Activated CD8-positive, alpha-beta memory T cell treated with anti-CD3 and anti-CD28 coated beads, Interleukin-2, amount 10 ng/mL, durations not matched to agents 7 days and 5 days (primary cell): Measurements from ENCODE around the gene POTEM. TPM values are rescaled to one million over a fixed set of nuclear protein-coding genes. Genes with fewer than 3 reads are reported as not detected.
"Not testable (repeated sequence)": the region's sequence is repeated elsewhere in the genome, so short reads cannot be mapped to it uniquely, and the experiment has no call there.

Source experiments
- ATAC-seq: fragments of 150-1000 bp; cut with Tn5 transposase; one replicate; pipeline ENCODE4 v1.10.0; 2021; ENCODE audit warnings: moderate library complexity
- CTCF ChIA-PET: fragments of 350-600 bp; sonication (Branson Sonifier 250); formaldehyde crosslinking; loops from one replicate; lab custom pipeline; 2021; ENCODE audit warnings: antibody characterized with exemption; lab: Charles Lee
- DNase-seq: peaks from one replicate; pipeline ENCODE4 v3.0.0-alpha.2; 2020
- H3K27ac Mint-ChIP-seq: one replicate; pipeline ENCODE4 v1.8.0; 2021; ENCODE audit warnings: mild to moderate bottlenecking, mixed read lengths
- H3K27me3 Mint-ChIP-seq: one replicate; pipeline ENCODE4 v1.8.0; 2021; ENCODE audit warnings: mixed read lengths
- H3K36me3 Mint-ChIP-seq: one replicate; pipeline ENCODE4 v1.8.0; 2021; ENCODE audit warnings: mild to moderate bottlenecking, mixed read lengths
- H3K4me1 Mint-ChIP-seq: one replicate; pipeline ENCODE4 v1.8.0; 2021; ENCODE audit warnings: mixed read lengths
- H3K4me3 Mint-ChIP-seq: one replicate; pipeline ENCODE4 v1.8.0; 2021; ENCODE audit warnings: mild to moderate bottlenecking, moderate library complexity, mixed read lengths
- H3K9me3 Mint-ChIP-seq: one replicate; pipeline ENCODE4 v1.8.0; 2022; ENCODE audit warnings: low read depth, mixed read lengths
- total RNA-seq, 2 experiments: library from RNA; stranded (reverse); gene quantifications; one replicate each; pipeline ENCODE4 v1.2.3, GENCODE V29; 2021

POTEM gene
- total RNA-seq, 2 experiments from 2014 or later, result not detected

GRCh38 chr14:19007678-19008077 is 40.4 kb downstream of the POTEM start:
- H3K4me3 Mint-ChIP-seq, H3K4me1 Mint-ChIP-seq, H3K36me3 Mint-ChIP-seq, ATAC-seq, H3K9me3 Mint-ChIP-seq, CTCF ChIA-PET, H3K27ac Mint-ChIP-seq, H3K27me3 Mint-ChIP-seq, DNase-seq: not testable (repeated sequence)

GRCh38 chr14:19011029-19011428 is 43.8 kb downstream of the POTEM start:
- DNase-seq, CTCF ChIA-PET, H3K27ac Mint-ChIP-seq, H3K36me3 Mint-ChIP-seq, H3K9me3 Mint-ChIP-seq, H3K27me3 Mint-ChIP-seq, ATAC-seq, H3K4me1 Mint-ChIP-seq, H3K4me3 Mint-ChIP-seq: not testable (repeated sequence)

GRCh38 chr14:19011703-19012102 is 44.5 kb downstream of the POTEM start:
- H3K9me3 Mint-ChIP-seq, H3K27me3 Mint-ChIP-seq, H3K4me1 Mint-ChIP-seq, H3K36me3 Mint-ChIP-seq, H3K4me3 Mint-ChIP-seq, CTCF ChIA-PET, ATAC-seq, DNase-seq, H3K27ac Mint-ChIP-seq: not testable (repeated sequence)

- H3K27me3 Mint-ChIP-seq, H3K36me3 Mint-ChIP-seq, H3K9me3 Mint-ChIP-seq, H3K4me1 Mint-ChIP-seq, H3K4me3 Mint-ChIP-seq, H3K27ac Mint-ChIP-seq, DNase-seq, ATAC-seq, CTCF ChIA-PET: not testable (repeated sequence)
Measured at GRCh38 chr14:19015185-19015584, 48.0 kb downstream of the POTEM start.

- H3K36me3 Mint-ChIP-seq, H3K4me1 Mint-ChIP-seq, ATAC-seq, CTCF ChIA-PET, H3K27me3 Mint-ChIP-seq, DNase-seq, H3K4me3 Mint-ChIP-seq, H3K27ac Mint-ChIP-seq, H3K9me3 Mint-ChIP-seq: not testable (repeated sequence)
Measured at GRCh38 chr14:19025080-19025589, 57.9 kb downstream of the POTEM start.

GRCh38 chr14:19026649-19027351 is 59.6 kb downstream of the POTEM start:
- H3K4me1 Mint-ChIP-seq, H3K27me3 Mint-ChIP-seq, ATAC-seq, H3K27ac Mint-ChIP-seq, H3K36me3 Mint-ChIP-seq, H3K4me3 Mint-ChIP-seq, H3K9me3 Mint-ChIP-seq, DNase-seq, CTCF ChIA-PET: not testable (repeated sequence)

GRCh38 chr14:19027895-19028294 is 60.7 kb downstream of the POTEM start:
- CTCF ChIA-PET, H3K4me1 Mint-ChIP-seq, H3K27ac Mint-ChIP-seq, H3K4me3 Mint-ChIP-seq, DNase-seq, H3K36me3 Mint-ChIP-seq, ATAC-seq, H3K27me3 Mint-ChIP-seq, H3K9me3 Mint-ChIP-seq: not testable (repeated sequence)

- H3K27me3 Mint-ChIP-seq, H3K36me3 Mint-ChIP-seq, CTCF ChIA-PET, H3K27ac Mint-ChIP-seq, ATAC-seq, H3K4me3 Mint-ChIP-seq, H3K9me3 Mint-ChIP-seq, DNase-seq, H3K4me1 Mint-ChIP-seq: not testable (repeated sequence)
Measured at GRCh38 chr14:19036811-19037382, 69.7 kb downstream of the POTEM start.

- CTCF ChIA-PET, H3K4me1 Mint-ChIP-seq, H3K27me3 Mint-ChIP-seq, DNase-seq, H3K36me3 Mint-ChIP-seq, H3K27ac Mint-ChIP-seq, H3K4me3 Mint-ChIP-seq, ATAC-seq, H3K9me3 Mint-ChIP-seq: not testable (repeated sequence)
Measured at GRCh38 chr14:19038060-19038664, 70.9 kb downstream of the POTEM start.

- H3K36me3 Mint-ChIP-seq, ATAC-seq, DNase-seq, H3K9me3 Mint-ChIP-seq, H3K4me1 Mint-ChIP-seq, H3K27ac Mint-ChIP-seq, CTCF ChIA-PET, H3K4me3 Mint-ChIP-seq, H3K27me3 Mint-ChIP-seq: not testable (repeated sequence)
Measured at GRCh38 chr14:19038785-19039184, 71.6 kb downstream of the POTEM start.

GRCh38 chr14:19043384-19043783 is 76.2 kb downstream of the POTEM start:
- CTCF ChIA-PET, H3K4me3 Mint-ChIP-seq, H3K4me1 Mint-ChIP-seq, H3K27me3 Mint-ChIP-seq, H3K27ac Mint-ChIP-seq, H3K36me3 Mint-ChIP-seq, H3K9me3 Mint-ChIP-seq, ATAC-seq, DNase-seq: not testable (repeated sequence)
